Fibroblast of mammary gland (primary cell): ENCODE data around the gene SHLD1.

Source experiments
- DNase-seq: peaks from one replicate; pipeline ENCODE4 v3.0.0-alpha.2; 2010; ENCODE audit warnings: low read depth
- H3K4me3 ChIP-seq: 2 replicates; pipeline ENCODE4 v1.5.1; 2011; ENCODE audit warnings: low read depth, mild to moderate bottlenecking, low read length, moderate library complexity; ENCODE audit not compliant: control insufficient read depth
- TF ChIP-seq, protein P1 (sequence below): conservative IDR thresholded peaks from 2 replicates; pipeline ENCODE4 v1.5.1; 2011; ENCODE audit warnings: low read depth, low read length, inconsistent platforms; ENCODE audit not compliant: control insufficient read depth, insufficient read depth

SHLD1 gene

DNA sequence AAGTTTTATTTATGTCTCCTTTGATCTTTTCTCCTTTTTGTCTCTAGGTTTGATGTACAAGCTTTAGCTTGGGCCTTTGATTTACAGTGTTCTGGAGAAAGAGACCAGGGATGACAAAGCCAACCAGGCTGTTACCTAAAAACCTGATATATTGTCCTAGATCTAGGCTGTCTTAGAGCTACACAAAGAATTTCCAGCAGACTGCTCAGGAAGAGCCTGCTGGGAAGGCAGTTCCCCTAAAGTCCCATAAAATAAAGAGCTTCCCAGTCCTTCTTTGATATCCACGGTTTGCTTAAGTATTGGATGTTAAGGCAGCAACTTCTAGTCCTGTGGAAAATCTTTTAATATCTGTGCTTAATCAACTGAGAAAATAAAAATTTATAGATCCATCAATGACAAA lies 70.5 kb downstream of the SHLD1 start:
- DNase-seq: no peak
- TF ChIP-seq, protein P1, sequence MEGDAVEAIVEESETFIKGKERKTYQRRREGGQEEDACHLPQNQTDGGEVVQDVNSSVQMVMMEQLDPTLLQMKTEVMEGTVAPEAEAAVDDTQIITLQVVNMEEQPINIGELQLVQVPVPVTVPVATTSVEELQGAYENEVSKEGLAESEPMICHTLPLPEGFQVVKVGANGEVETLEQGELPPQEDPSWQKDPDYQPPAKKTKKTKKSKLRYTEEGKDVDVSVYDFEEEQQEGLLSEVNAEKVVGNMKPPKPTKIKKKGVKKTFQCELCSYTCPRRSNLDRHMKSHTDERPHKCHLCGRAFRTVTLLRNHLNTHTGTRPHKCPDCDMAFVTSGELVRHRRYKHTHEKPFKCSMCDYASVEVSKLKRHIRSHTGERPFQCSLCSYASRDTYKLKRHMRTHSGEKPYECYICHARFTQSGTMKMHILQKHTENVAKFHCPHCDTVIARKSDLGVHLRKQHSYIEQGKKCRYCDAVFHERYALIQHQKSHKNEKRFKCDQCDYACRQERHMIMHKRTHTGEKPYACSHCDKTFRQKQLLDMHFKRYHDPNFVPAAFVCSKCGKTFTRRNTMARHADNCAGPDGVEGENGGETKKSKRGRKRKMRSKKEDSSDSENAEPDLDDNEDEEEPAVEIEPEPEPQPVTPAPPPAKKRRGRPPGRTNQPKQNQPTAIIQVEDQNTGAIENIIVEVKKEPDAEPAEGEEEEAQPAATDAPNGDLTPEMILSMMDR: no peak
- H3K4me3 ChIP-seq: no peak overlapping the region

DNA sequence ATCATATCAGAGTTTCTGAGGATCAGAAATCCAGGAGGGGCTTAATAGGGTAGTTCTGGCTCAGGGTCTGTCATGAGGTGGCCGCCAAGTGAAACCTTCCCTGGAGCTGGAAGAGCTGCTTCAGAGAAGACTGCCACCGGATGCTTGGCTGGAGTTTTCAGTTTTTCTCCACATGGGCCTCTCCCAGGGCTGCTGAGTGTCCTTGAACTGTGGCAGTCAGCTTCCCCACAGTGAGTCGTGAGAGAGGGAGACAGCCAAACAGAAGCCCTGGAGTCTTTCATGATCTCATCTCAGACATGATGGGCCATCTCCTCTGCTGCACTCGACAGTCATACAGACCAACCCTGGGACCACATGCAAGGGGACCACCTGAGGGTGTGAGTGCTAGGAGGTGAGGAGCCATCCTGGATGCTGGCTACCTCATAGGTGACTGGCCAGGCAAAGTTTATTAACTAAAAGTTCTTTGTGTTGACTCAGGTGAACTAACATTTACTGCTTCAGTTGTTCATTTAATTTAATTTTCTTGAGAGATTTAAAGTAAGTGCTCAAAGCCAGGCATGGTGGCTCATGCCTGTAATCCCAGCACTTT lies 71.5 kb downstream of the SHLD1 start:
- H3K4me3 ChIP-seq: no peak overlapping the region

DNA sequence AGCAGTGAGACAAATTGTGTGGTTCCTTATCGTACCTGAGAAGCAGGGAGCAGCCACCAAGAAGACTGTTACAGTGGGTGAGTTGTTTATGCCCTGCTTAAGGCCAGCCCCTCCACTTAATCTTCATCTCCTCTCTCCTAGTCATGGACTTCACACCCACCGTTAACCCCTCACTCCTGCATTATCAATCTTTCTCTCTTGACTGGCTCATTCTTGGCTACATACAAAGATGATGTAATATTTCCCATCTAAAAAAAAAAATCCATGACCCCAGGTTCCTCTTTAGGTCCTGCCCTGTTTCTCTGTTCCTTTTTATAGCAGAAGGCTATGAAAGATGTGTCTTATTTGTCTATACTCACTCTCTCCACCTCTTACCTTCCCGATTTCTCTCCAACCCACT lies 72.4 kb downstream of the SHLD1 start:
- no peak for DNase-seq
- no peak overlapping the region for H3K4me3 ChIP-seq
- TF ChIP-seq, protein P1: no peak

More for the DNA sequence above, 71.5 kb downstream of the SHLD1 start:
- TF ChIP-seq, protein P1: no peak
- DNase-seq: peak; percentile 15

DNA sequence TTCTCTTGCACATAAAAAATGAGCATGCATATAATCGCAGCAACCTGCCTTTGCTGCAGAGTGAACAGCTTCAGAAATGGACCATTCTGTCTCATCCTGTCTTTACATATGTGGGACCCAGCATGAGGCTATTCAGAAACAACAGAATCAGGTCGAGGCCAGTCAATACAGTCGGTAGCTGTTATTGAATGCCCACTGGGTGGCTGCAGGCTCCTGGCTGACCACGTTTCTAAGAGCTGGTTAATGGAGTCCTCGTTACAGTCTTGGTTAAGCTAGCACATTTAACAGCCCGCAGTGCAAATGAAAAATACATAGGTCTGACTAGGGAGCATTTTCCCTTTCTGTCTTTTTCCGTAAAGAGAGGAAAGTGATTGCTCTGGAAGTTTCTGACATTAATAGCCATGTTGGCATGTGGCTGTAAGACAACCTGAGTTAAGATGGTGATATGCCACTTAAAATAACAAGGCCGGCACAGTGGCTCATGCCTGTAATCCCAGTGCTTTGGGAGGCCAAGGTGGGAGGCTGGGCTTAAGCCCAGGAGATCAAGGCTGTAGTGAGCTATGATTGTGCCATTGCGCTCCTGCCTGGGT lies 75.0 kb downstream of the SHLD1 start:
- TF ChIP-seq, protein P1: peak; percentile 1
- DNase-seq: no peak
- H3K4me3 ChIP-seq: no peak overlapping the region

DNA sequence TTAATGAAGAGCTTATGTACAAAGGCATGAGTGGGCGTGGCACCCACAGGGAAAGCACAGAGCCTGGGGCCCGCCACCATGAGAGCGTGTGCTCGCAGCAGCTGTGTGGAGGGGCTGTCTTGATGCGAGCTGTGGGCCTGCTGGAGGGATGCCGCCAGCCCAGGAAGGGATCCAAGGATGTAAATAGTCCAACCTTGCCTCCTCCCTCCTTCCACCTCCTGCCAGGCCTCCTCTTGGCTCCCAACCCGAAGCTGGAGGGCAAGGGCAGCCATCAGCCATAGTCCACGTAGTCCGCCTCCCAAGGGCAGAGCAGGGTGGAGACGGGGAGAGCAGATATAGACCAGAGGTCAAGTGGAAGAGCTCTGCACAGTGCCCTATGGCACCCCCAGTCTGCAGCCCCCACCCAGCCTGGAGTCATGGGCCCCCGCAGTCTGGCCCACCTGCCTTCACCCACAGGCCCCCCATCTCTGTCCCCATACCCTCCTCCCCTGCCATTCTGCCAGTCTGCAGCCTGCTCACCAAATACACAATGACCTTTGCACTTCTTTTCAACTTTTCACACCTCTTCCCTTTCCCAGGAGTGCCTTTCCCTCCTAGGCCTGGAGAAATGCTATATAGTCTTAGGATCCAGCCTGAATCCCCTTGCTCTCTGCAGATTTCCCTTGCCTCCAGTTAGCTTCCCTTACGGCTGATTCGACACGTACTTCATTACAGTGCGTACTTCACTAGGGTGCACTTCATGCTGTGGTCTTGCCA lies 77.1 kb downstream of the SHLD1 start:
- TF ChIP-seq, protein P1: no peak
- no peak for DNase-seq
- H3K4me3 ChIP-seq: no peak overlapping the region

DNA sequence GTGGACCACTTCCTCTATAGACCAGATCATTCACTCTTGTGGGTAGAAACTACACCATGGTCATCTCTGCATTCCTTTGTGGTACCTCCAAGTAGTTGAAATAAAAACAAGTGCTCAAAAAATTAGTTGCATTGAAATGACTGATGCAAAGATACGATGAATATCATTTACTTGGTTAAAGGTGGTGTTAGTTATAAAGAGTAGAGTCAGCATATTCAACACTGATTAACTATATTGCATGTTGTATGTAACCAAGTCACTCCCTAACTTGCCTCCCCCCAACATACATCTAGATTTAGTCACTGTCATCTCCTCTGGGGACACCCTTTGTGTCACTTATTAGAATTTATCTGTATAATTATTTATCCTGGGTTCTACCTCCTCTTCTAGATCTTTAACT lies 77.7 kb downstream of the SHLD1 start:
- TF ChIP-seq, protein P1: no peak
- no peak for DNase-seq
- no peak overlapping the region for H3K4me3 ChIP-seq
